Lung (tissue), 12 donors: ENCODE measurements around the gene CLDN1. TPM values are rescaled to one million over a fixed set of nuclear protein-coding genes. Genes with fewer than 3 reads are reported as not detected.

Experiments used
- ATAC-seq: fragments of 200-7000 bp; cut with Tn5 transposase; one replicate; pipeline ENCODE4 v1.9.1; 2020; ENCODE audit warnings: moderate number of reproducible peaks; ENCODE audit not compliant: insufficient read depth, low FRiP score
- DNase-seq, 3 donors: peaks; one replicate each; pipeline ENCODE4 v3.0.0-alpha.2; 2013 to 2017
- H3K27ac ChIP-seq, 2 donors: one replicate each; pipeline ENCODE4 v1.5.1; 2013; ENCODE audit warnings: mild to moderate bottlenecking in 2 of 2, moderate library complexity in 2 of 2, control low read depth in 1 of 2, inconsistent platforms in 1 of 2, low read depth in 1 of 2, low read length in 1 of 2
- H3K27me3 ChIP-seq, 3 donors: one replicate each; pipeline ENCODE4 v1.5.1; 2013; ENCODE audit warnings: low read length in 2 of 3; ENCODE audit not compliant: control insufficient read depth in 3 of 3, insufficient read depth in 3 of 3
- H3K36me3 ChIP-seq, 4 donors: one replicate each; pipeline ENCODE4 v1.5.1; 2013; ENCODE audit warnings: low read length in 4 of 4, mild to moderate bottlenecking in 1 of 4, moderate library complexity in 1 of 4; ENCODE audit not compliant: control insufficient read depth in 4 of 4, insufficient read depth in 4 of 4
- H3K4me1 ChIP-seq, 5 donors: one replicate each; pipeline ENCODE4 v1.5.1; 2013; ENCODE audit warnings: low read length in 5 of 5, mild to moderate bottlenecking in 2 of 5, moderate library complexity in 1 of 5; ENCODE audit not compliant: control insufficient read depth in 5 of 5, insufficient read depth in 5 of 5
- H3K4me3 ChIP-seq: one replicate; pipeline ENCODE4 v1.5.1; 2013; ENCODE audit warnings: mild to moderate bottlenecking, control low read depth, moderate library complexity
- H3K9ac ChIP-seq, 2 donors: one replicate each; pipeline ENCODE4 v1.5.1; 2013; ENCODE audit warnings: low read length in 2 of 2, control low read depth in 1 of 2; ENCODE audit not compliant: insufficient read depth in 1 of 2
- H3K9me3 ChIP-seq, 4 donors: one replicate each; pipeline ENCODE4 v1.5.1; 2013; ENCODE audit warnings: low read length in 3 of 4, mild to moderate bottlenecking in 1 of 4, moderate library complexity in 1 of 4; ENCODE audit not compliant: control insufficient read depth in 4 of 4, insufficient read depth in 3 of 4
- WGBS, 2 donors: extraction: QIAGEN DNeasy Blood & Tissue Kit; methylation state at CpG; one replicate each; pipeline ENCODE4 v1.1.7; 2013; 5-methylcytosine and 5-hydroxymethylcytosine counted together
- polyA plus RNA-seq, 2 donors: library from polyadenylated mRNA; stranded (reverse); fragments of 200-250 nt; gene quantifications; one replicate each; pipeline ENCODE4 v1.2.1, GENCODE V29; 2013
- total RNA-seq, 2 donors: library from RNA; depleted of rRNA in 1 of 2; stranded (reverse); fragments of >200 nt in 1 of 2; gene quantifications; one replicate each; pipeline ENCODE4 v1.2.1, GENCODE V29; 2014 to 2021
- TF ChIP-seq, protein P1 (sequence below): IDR thresholded peaks from 2 replicates; pipeline ENCODE4 v1.5.1; 2012; ENCODE audit warnings: mild to moderate bottlenecking; ENCODE audit errors: control extremely low read depth, extremely low read depth
- donor health status: control.
- donor health status: control.
- donor health status: Bipolar disorder and iron deficiency.
- donor health status: healthy.
- donor health status: DM: yes; HTN: yes; CAD: no.

The CLDN1 gene
- total and polyA plus RNA-seq, 4 donors = 7.1 to 29.8 (median 13.4) TPM

DNA sequence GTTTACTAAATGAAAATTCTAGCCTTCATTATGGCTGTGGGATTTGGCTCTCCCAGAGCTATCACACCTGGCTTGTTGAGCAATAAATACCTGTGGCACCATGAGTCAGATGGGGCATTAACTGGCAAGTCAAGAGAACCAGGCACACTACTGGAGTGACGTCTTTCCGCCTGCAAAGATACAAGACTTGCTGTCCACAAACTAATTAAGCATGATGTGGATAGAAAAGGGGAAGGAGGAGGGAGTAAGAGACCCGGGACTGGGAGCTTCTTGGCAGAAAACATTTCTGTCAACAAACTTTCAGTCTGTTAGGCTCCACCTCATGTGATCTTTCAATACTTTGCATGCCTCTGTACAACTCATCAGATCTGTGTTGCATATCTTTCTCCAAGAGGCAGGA, 56.5 kb downstream of the CLDN1 start:
- TF ChIP-seq, protein P1, sequence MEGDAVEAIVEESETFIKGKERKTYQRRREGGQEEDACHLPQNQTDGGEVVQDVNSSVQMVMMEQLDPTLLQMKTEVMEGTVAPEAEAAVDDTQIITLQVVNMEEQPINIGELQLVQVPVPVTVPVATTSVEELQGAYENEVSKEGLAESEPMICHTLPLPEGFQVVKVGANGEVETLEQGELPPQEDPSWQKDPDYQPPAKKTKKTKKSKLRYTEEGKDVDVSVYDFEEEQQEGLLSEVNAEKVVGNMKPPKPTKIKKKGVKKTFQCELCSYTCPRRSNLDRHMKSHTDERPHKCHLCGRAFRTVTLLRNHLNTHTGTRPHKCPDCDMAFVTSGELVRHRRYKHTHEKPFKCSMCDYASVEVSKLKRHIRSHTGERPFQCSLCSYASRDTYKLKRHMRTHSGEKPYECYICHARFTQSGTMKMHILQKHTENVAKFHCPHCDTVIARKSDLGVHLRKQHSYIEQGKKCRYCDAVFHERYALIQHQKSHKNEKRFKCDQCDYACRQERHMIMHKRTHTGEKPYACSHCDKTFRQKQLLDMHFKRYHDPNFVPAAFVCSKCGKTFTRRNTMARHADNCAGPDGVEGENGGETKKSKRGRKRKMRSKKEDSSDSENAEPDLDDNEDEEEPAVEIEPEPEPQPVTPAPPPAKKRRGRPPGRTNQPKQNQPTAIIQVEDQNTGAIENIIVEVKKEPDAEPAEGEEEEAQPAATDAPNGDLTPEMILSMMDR = no peak
- ATAC-seq = no peak
- no peak overlapping the region for H3K27ac ChIP-seq
- 49 to 64% methylated on average over 3 of the region's 3 CpGs for WGBS, 2 donors
- no peaks in the 10 kb centered on the region for H3K9me3 ChIP-seq
- no peak overlapping the region for H3K4me3 ChIP-seq
- DNase-seq = peak in 2 of 3 donors; percentile 21
- H3K4me1 ChIP-seq = peaks cover 0 to 8% (median 0%) of the 10 kb centered on the region in 5 donors
- H3K27me3 ChIP-seq = no peaks in the 10 kb centered on the region
- H3K36me3 ChIP-seq = no peaks in the 10 kb centered on the region
- H3K9ac ChIP-seq = no peak overlapping the region

DNA sequence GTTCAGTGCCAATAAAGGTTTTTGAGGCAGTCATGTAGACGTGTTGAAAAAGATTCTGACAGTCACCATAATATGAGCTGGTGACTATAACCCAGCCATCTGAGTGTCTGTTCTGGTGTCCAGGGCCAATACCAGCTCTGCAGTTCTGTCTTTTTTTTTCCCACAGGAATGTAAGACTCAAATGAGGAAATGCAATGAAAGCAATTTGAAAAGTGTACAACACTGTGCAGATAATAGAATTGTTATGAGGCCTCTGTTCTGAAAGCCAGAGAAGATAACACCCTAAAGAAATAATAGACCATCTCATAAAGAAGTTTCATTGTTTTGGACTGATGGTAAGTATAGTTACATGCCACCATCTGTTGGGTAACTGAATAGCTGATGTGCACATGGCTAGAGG, 57.1 kb downstream of the CLDN1 start:
- Histone ChIP-seq H3K36me3 (no peaks in the 10 kb centered on the region), H3K27me3 (no peaks in the 10 kb centered on the region), H3K27ac (no peak overlapping the region), H3K4me1 (peaks cover 0 to 8% (median 0%) of the 10 kb centered on the region in 5 donors), H3K4me3 (no peak overlapping the region), H3K9ac (no peak overlapping the region), H3K9me3 (no peaks in the 10 kb centered on the region)
- TF ChIP-seq, protein P1 = no peak
- no peak for ATAC-seq
- no peak for DNase-seq
- WGBS, 2 donors = 91 to 93% methylated on average over 1 of the region's 1 CpG

DNA sequence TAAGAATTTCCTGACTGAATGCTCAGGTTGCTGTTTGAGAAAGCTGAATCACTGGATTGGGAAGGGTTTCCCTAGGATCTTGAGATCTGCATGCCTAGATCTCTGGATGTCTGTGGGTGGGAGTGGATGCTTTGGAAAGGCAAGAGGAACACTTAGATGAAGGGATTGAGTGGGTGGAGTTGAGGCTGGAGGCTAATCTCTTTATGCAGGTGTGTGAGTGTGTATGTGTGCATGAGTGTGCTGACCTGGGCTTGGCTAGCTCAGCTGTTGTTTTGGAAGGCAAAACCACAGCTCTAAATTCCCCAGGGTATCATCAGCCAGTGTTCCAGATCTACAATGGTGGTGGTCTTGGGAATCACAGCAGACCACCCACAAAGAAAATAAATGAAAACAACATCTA, 60.5 kb downstream of the CLDN1 start:
- H3K4me1 ChIP-seq = peaks cover 0 to 8% (median 2%) of the 10 kb centered on the region in 5 donors
- no peaks in the 10 kb centered on the region for H3K27me3 ChIP-seq
- no peaks in the 10 kb centered on the region for H3K36me3 ChIP-seq
- no peaks in the 10 kb centered on the region for H3K9me3 ChIP-seq
- ATAC-seq = no peak
- H3K9ac ChIP-seq = no peak overlapping the region
- no peak overlapping the region for H3K27ac ChIP-seq
- no peak for DNase-seq
- H3K4me3 ChIP-seq = no peak overlapping the region
- TF ChIP-seq, protein P1 = no peak

DNA sequence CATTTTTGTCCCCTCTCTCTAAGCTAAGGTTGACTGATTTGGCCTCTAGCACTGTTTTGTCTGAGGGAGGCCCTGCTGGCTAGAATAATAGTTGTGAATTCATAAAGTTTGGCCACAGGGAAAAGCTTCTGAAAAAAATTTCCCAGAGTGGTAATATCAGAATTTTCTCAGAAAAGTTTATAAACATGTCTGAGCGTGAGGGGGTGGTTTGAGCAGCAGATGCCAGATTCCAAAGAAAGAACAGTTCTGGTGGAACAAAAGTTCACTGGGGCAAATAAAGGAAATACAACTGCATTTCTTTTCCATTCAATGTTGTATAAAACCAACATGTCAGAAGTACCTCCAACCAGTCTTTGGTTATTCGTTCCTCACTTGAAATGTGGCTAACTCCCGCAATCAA, 61.2 kb downstream of the CLDN1 start:
- 81 to 82% methylated on average over 3 of the region's 3 CpGs for WGBS, 2 donors
- no peak overlapping the region for H3K27ac ChIP-seq
- ATAC-seq = no peak

More for the DNA sequence above, 61.2 kb downstream of the CLDN1 start:
- H3K9ac ChIP-seq = no peak overlapping the region
- no peak overlapping the region for H3K4me3 ChIP-seq
- peaks cover 0 to 5% (median 2%) of the 10 kb centered on the region in 5 donors for H3K4me1 ChIP-seq
- TF ChIP-seq, protein P1 = no peak
- DNase-seq = peak in 2 of 3 donors; percentile 26 to 33
- no peaks in the 10 kb centered on the region for H3K36me3 ChIP-seq
- H3K9me3 ChIP-seq = no peaks in the 10 kb centered on the region
- no peaks in the 10 kb centered on the region for H3K27me3 ChIP-seq
